DMS114 treated with DMSO at 0.1 percent for 48 hours (cell line): ENCODE data around the gene CYP2J2.
A peak's percentile ranks its signal among the peaks of the same experiment; 100 is the strongest.
"Not testable (repeated sequence)": the region's sequence is repeated elsewhere in the genome, so short reads cannot be mapped to it uniquely, and the experiment has no call there.

Experiments
- DNase-seq: peaks from one replicate; lab custom pipeline; 2025; ENCODE audit not compliant: unreplicated experiment; lab: John Stamatoyannopoulos, UW

Gene CYP2J2

DNA sequence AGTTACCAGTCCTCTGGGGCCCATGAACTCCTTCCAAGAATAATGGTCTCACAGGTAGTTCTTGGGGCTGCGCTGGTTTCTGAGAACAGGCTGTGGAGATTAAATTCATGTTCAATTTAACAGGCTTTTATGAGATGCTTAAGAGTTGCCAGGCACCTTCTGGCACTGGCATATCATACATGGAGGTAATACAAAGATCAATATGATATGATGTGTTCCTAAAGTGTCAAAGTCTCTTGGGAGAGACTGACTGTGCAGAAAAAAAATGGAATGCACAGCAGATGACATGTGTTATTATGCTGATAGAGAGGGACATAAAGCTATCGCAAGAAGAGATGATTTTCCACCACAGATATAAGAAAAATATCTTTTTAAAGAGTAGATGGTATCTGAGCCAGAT is 6.8 kb downstream of the CYP2J2 start:
- no peak for DNase-seq

DNA sequence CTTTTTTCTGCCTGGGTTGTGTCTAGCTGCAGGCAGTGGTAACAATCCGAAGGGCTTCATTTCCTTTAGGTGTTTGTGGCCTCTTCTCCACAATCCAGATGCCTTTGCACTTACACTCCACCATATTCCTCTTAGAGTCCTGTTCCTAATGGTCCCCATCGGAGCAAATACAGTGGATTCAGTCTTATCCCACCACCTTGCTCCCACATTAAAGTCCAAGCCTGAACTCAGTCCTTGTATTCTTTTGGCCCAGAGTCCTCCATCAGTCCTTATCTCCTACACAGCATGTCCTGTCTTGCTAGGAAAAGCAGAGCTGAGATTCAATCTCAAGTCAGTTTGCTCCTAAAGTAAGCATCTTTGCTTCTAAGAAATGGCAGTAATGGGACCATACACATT is 8.8 kb downstream of the CYP2J2 start:
- DNase-seq, result no peak

DNA sequence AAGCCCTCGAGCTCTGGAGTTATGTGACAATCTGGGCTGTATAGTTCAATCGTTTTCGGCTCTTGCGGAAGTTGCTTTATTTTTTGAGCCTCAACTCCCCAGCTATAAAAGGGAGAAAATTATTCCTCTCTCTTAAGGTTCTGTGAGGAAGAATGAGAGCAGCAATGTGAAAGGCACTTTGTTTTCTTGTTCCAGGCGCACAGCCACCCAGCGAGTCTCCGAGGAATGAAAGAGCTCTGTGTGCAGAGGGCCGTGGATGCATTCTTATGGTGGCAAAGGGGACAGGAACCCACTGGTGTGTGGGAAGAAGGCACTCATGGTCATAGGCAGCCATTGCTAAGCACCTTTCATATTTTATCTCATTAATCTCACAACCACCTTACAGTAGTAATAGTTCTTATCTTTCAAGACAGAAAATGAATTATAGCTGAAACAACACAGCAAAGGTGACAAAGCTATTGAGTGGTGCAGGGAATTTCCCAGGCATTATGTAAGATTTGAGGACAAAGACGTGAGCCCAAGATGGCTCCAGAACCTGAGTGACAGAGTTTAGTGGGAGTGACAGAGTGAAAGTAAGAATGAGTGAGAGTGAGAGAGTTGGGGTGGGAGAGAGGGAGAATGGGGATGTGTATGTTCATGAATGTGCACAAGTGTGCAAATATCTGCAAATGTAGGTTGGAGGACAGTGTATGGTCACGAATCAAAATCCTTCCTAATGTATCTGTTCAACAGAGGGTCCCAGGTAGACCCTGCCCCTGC is 9.4 kb downstream of the CYP2J2 start:
- no peak for DNase-seq

DNA sequence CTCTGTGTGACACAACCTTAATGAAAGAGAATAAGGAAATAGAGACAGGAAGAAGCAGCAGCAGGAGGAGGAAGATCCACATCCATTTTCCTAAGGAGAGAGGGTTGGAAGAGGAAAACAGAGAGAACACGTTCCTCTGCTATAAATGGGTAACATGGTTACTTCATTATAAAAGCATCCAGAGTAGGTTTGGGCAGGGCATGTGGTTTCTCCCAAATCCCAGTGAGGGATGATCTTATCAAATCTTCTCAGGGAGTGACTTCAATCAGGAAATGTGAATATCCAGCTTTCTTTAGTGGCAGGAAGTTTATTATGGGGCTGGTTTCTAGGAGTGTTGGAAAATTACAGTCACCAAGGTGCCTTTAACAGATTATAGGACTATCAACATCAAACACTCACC is 11.1 kb downstream of the CYP2J2 start:
- DNase-seq, result no peak

DNA sequence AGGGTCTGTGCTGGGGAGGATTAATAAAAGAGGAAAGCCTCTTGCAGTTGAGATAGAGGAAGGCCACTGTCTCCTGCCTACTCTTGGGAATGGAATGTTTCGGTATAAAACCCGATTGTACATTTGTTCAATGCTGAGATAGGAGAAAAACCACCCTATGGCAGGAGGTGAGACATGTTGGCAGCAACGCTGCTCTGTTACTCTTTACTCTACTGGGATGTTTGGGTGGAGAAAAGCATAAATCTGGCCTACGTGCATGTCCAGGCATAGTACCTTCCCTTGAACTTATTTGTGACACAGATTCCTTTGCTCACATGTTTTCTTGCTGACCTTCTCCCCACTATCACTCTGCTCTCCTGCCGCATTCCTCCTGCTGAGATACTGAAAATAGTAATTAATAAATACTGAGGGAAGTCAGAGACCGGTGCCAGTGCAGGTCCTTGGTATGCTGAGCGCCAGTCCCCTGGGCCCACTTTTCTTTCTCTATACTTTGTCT is 11.7 kb downstream of the CYP2J2 start:
- DNase-seq, result not testable (repeated sequence)

DNA sequence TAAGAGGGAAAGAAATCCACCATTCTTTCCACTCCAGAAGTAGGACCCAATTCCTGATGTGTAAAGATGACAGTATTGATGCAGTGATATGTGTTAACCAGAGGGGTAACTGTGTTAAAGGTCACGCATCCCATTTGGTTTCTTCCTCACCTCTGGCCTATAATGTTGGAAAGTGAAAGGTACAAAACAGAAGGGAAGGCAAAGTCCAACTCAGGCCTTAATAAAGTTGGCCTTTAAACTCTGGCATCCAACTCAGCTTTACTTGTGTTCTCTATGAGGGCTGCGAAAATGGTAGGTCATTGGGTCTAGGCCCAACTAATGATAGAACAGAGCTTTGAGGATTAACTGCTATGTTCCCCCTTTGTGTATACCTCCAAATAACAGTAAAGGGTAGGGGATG is 17.9 kb downstream of the CYP2J2 start:
- no peak for DNase-seq

DNA sequence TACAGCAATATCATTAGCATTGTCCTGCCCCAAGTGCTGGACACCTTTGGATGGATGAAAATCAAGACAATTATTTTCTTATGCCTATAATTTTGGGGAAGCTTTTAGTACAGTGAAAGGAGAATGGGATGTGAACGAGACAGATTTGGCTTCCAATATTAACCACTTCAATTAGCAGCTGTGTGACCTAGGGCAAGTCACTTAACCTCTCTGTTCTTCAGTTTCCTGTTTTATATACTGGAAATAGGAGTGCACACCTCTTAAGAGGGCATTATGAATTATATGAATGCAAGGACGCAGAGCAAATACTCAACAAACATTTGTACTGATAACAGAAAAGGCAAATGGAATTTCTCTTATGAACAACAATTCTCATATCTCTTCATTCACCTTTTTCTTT is 18.5 kb downstream of the CYP2J2 start:
- DNase-seq, result no peak

DNA sequence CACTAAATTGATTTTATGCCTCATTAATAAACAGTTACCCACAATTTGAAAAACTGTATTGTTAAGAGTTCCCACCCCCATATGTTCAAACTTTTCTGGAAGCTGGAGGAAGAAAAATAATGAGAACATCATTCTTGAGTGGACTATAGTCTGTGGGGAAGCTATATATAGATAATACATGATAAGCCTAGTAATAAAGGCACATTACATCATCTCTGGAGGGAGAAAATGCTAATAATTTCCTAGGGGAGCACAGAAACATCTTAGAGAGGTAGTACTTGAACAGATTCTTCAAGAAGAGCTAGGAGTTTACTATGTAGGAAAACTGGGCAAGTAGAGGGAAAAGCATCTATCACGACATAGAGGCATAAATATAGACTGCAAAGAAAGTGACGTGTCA is 19.6 kb downstream of the CYP2J2 start:
- DNase-seq, result no peak

DNA sequence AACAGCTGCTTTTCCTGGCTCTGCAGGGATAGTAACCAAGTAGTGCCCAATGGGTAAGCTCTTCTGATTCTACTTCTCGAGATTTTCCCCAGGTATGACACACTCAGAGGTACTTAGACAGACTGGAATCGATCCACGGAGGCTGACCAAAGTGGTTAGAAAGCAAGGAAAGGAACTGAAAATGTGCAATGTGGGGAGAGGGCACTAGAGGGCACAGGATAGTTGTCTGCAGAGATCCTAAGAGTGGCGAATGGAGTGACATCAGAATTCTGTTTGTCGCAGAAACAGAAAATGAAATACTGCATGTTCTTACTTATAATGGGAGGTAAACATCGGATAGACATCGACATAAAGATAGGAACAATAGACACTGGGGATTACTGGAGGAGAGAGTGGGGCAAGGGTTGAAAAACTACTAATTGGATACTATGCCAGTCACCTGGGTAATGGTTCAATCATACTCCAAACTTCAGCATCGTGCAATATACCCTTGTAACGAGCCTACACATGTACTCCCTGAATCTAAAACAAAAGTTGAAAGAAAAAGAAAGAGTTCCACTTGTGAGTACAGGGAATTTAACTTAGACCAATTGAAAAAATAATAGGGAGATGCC is 23.3 kb downstream of the CYP2J2 start:
- peak; percentile 54 for DNase-seq

DNA sequence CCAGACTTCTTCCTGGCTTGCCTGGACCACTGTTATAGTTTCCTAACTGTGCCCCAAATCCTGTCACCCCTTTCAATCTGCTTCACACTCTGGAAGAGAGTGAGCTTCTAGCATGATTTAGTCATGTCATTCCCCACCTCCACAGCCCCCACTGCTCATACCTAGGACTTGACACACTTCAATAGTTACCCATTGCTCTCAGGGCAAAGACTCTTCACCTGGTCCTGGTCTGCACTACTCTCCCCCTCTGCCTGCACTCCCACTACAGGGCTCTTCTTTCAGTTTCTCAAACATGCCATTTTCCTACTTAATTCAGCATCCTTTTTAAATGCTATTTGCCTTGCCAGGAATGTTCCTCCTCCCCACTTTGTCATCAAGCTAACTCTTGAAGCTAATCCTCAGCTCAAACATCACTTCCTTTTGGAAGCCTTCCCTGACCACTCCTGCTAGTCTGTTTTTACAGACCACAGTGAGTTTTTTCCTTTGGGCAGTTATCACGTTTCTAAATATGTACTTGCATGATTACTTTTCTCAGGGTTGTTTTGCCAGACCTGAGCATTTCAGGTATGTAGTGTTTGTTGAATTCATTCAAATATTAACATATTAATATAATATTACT is 24.7 kb downstream of the CYP2J2 start:
- DNase-seq, result no peak

DNA sequence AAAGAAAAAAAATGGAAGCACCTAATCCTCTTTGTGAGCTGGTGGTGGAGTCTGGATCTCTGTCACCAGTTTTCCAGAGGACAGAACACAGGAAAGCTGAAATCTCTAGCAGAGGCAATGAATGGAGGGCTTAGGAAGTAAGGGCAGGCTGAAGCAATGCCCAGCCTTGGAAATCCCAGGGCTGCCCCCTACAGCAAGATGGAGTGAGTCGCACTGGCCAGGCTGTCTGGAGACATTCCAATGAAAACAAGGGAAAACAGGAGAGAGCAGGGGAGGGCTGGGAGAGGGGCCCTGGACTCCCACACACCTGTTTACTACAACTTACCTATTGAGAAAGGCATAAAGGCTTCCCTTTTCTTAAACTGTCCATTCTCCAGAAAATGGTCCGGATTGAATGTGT is 25.9 kb downstream of the CYP2J2 start:
- no peak for DNase-seq

DNA sequence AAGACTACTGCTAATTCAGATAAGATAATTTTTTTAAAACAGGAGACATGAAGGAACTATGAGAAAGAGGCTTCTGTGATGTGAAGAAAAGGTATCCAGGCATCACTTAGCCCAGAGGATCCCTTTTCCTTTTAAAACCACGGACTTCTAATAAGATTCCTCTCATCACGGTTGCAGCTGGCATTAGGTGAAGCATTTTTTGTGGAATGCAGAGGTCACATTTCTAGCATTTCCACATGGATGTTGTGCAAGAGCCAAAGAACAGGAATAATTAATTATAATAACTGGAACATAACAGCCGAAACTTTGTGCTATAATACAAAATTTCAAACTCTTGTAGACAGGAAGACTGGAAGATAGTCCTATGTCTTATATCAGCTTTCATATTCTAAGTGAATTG is 27.6 kb downstream of the CYP2J2 start:
- DNase-seq, result no peak

DNA sequence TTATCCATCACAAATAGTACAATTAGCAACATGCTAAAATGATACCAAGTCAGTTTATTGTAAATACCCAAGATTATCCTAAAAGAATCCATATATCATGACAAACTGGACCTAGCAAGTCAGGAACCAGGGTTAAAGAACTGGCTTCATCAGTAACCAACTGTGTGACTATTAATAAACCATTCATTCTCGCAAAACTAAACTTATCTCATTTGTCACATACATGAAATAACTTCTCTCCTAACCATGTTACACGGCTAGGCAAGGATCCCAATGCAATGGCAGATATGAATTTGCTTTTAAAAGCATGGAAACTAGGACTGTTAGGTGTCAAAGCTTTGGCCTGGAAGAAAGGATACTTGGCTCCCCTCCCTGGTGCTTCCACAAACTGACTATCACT is 29.4 kb downstream of the CYP2J2 start:
- DNase-seq, result no peak

DNA sequence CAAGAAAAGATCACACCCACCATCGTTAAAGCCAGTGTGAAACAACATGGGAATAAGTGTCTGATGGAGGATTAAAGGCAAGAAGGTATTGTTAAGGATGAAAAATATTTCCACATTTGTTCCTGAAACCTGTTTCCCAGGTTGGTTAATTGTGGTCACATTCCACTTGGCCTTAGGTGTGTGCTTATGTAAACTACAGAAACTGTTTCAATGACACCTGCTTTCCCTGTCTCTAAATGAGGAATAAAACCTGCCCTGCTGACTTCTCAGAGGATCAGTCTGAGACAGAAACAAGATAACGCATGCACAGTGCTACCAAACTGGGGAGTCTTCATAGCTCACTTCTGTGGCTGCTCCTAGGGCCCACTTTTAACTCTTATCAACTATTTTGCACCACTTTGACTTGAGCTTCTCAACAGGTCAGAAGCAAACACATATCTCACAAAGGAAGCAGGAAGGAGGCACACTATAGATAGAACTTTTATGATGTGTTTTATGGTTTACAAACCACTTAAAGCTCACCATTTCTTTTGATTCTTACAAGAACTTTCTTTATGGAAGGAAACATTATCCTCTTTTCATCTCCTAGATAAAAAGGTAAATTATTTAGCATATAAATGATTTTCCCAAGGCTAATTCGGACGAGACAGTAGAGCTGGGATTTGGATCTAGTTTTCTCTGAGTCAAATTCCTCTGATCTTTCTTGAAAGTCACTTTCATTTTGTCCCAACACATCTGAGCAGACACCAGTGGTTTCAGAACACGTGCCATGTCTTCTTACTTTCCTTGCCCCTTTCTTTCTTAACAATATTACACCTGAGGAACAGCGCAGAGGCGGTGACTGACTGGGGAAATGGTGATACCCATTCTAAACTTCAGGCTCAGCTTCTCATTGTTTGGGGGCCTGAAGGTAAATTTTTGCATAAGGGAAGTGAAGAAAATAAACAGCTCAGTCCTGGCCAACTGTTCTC is 33.4 kb downstream of the CYP2J2 start:
- no peak for DNase-seq

DNA sequence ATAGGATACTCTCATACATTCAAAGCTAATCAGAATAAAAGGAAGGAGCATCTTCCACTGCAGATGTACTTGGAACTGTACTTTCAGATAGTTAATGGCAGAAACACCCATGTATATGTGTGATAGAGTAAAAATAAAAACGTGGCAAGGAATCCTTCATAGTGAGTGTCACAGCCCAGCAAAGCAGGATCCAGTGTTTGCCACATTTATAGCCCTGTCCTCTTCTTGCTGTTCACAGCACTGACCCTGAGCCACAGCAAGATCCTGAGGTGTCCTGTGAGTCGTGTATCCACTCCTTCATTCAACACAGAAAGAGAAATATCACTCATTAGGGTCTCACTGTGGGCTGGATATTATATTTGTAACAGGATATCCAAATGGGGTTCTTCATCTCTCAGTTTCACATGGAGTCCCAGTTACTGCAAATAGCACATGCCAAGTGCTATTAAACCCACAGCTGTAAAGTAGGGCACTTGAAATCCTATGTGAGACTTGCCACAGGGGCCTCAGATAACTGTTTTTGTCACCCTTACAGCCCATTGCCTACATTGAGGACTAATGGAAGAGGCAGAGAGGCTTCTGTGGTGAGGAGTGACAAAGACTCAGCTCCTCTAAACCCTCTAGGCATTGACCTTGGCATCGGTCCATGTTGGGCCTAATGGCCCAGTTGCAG is 41.3 kb downstream of the CYP2J2 start:
- no peak for DNase-seq

DNA sequence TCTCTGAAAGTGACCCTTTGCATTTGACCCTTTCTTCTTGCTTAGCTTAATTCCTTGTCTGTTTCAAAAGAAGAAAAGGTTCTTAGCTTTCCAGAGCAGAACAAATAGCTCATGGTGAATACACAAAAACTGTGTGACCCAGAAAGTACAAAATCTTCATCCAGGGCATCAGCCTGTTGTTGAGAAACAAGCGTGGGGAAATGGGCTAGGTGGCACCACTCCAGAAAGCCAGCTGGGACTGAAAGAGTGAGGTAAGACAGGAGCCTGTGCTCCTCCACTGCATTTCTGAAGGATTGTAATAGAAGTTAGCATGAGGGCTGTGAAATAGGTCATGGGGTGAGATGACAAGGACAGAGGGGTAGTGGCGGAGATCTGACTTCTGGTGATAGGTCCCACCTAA is 45.8 kb downstream of the CYP2J2 start:
- no peak for DNase-seq

DNA sequence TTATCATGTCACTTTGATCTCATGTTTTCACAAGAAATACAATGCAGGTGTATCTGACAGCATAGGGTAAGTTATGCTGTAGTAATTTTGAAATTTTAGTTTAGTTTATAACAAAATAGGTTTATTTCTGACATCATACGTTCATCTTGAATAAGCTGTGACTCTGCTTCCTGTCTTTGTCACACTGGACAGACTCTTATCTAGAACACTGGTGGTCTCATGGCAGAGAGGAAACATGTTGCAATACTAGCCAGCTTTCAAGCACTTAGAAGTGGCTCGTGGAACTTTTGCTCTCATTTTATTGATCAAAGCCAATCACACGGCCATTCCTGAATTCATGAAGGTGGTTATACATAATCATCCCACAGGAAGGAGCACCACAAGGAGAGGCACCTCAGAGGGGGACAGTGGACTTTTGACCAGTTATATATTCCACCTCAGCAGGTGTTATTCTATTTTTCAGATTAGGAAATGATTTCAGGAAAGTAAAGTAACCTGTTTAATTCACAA is 46.5 kb downstream of the CYP2J2 start:
- DNase-seq, result no peak

DNA sequence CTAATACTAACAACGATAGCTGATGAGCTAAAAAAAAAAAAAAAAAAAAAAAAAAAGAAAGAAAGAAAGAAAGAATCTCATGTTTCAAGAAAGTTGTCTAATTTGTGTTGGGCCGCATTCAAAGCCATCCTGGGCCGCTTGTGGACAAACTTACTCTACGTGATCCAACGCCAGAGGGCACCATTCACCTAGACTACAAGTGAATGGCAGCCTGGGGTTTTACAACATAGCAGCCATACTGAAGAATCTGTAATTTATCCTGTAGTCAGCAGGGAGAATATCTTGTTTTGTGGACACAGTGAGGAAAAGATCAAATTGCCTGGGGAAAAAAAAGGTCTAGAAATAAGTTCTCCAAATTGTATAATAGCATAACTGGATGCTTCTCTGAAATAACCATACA is 47.0 kb downstream of the CYP2J2 start:
- peak; percentile 67 for DNase-seq

DNA sequence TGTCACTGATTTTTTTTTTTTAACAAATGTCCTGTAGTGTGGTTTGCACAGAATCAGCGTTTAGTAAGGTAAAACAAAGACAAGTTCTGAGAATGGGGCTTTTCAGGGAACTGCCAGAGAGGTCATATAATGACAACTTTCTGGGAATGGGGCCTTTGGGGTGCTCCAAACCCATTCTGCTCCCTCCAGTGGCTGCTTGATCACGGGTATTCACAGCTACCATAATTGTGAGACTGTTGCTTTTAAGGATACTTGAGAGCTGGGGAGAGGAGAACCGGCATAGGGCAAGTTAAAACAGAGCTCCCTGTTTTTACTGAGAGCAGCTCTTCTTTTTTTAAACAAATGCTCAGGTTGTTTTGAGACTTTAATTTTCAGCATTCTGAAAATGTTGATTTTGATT is 48.2 kb downstream of the CYP2J2 start:
- DNase-seq, result no peak

DNA sequence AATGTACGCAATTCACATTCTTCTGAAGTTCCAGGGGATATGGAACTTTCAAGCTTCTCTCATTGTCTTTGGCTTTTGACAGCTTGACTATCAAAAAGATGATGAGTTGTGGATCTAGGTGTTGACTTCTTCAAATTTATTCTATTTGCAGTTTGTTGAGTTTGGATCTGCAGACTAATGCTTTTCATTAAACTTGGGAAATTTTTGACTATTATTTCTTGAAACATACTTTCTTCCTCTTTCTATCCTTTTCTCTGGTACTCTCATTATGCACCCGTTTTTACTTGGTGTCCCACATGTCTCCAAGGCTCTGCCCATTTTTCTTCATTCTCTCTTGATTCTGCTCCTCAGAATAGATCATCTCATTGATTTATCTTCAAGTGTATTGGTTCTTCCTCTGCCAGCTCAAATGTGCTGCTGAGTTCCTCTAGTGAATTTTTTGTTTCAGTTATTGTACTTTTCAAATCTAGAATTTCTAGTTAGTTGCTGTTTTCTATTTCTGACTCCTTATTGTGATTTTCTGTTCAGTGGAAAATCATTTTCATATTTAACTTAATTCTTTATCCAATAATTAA is 49.4 kb downstream of the CYP2J2 start:
- no peak for DNase-seq
